ENCODE measurements around the gene DDX59. TPM values are rescaled to one million over a fixed set of nuclear protein-coding genes. Genes with fewer than 3 reads are reported as not detected.

Gene DDX59
- total and polyA plus RNA-seq, 9 of the 15 experiments (the other 6 are each of a cell fraction or from before 2014, with no cell fraction given), result 8.3 to 30.4 (median 19.8) TPM

- TF ChIP-seq GATA2 (CRISPR knock-in tag; IDR thresholded peaks at IDR 0.05) (peak; percentile 7; the same call in 1 of the 2 replicates), NR3C1 (CRISPR knock-in tag; IDR thresholded peaks at IDR 0.05) (no peak), ZNF551 (CRISPR knock-in tag; IDR thresholded peaks at IDR 0.05) (no peak), MAFG (tag; conservative IDR thresholded peaks at IDR 0.05) (peak; percentile 68), CBFA2T2 (conservative IDR thresholded peaks at IDR 0.05) (peak; percentile 66), JUN (IDR thresholded peaks at IDR 0.05; ENCODE audit: borderline replicate concordance, low read depth, low read length) (peak; percentile 79; the same call in 1 of the 2 replicates), JUN (CRISPR knock-in tag; IDR thresholded peaks at IDR 0.05; ENCODE audit: borderline replicate concordance) (no peak), EP300 (IDR thresholded peaks at IDR 0.05; ENCODE audit: low read length) (peak; percentile 62; the same call in 1 of the 2 replicates), C11orf30 (IDR thresholded peaks at IDR 0.05; ENCODE audit: low read depth) (peak; percentile 84), FOSL1 (tag; conservative IDR thresholded peaks at IDR 0.05) (peak; percentile 98), CBFA2T3 (IDR thresholded peaks at IDR 0.05) (peak; percentile 85), SMARCC2 (IDR thresholded peaks at IDR 0.05; ENCODE audit: low read depth) (peak; percentile 79; the same call in 1 of the 2 replicates), ZKSCAN8 (CRISPR knock-in tag; IDR thresholded peaks at IDR 0.05) (no peak), ZNF174 (CRISPR knock-in tag; IDR thresholded peaks at IDR 0.05) (no peak), TAF15 (IDR thresholded peaks at IDR 0.05; ENCODE audit: low read depth, low read length) (no peak), LEF1 (IDR thresholded peaks at IDR 0.05) (0 out of 2 replicates have a peak, but pooled peaks have one; percentile 39), BHLHE40 (IDR thresholded peaks at IDR 0.05; ENCODE audit: low read length) (no peak), KLF10 (CRISPR knock-in tag; IDR thresholded peaks at IDR 0.05) (no peak), TGIF2 (CRISPR knock-in tag; IDR thresholded peaks at IDR 0.05) (no peak), TEAD4 (IDR thresholded peaks at IDR 0.05; ENCODE audit: low read length) (peak; percentile 83), TEAD4 (CRISPR knock-in tag; IDR thresholded peaks at IDR 0.05; ENCODE audit: borderline replicate concordance) (no peak), HDAC8 (tag; IDR thresholded peaks at IDR 0.05) (no peak), RBM22 (IDR thresholded peaks at IDR 0.05; ENCODE audit: low read depth, low read length, poor library complexity, severe bottlenecking) (no peak), ZNF133 (CRISPR knock-in tag; IDR thresholded peaks at IDR 0.05) (no peak), HCFC1 (IDR thresholded peaks at IDR 0.05; ENCODE audit: low read depth, low read length) (no peak), CC2D1A (IDR thresholded peaks at IDR 0.05) (no peak), ZNF239 (CRISPR knock-in tag; IDR thresholded peaks at IDR 0.05) (no peak), TAL1 (IDR thresholded peaks at IDR 0.05) (peak; percentile 73), ZNF324 (CRISPR knock-in tag; IDR thresholded peaks at IDR 0.05) (no peak), CREM (IDR thresholded peaks at IDR 0.05; ENCODE audit: low read depth) (peak; percentile 50), ZNF316 (IDR thresholded peaks at IDR 0.05) (peak; percentile 92), ARID1B (IDR thresholded peaks at IDR 0.05) (peak; percentile 94), ATF3 (IDR thresholded peaks at IDR 0.05) (peak; percentile 86), ATF3 (CRISPR knock-in tag; conservative IDR thresholded peaks at IDR 0.05) (0 out of 2 replicates have a peak, but pooled peaks have one; percentile 45), U2AF1 (optimal IDR thresholded peaks at IDR 0.05; ENCODE audit: low read depth, low read length) (no peak)
- TF ChIP-seq, protein P1, sequence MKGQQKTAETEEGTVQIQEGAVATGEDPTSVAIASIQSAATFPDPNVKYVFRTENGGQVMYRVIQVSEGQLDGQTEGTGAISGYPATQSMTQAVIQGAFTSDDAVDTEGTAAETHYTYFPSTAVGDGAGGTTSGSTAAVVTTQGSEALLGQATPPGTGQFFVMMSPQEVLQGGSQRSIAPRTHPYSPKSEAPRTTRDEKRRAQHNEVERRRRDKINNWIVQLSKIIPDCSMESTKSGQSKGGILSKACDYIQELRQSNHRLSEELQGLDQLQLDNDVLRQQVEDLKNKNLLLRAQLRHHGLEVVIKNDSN (CRISPR knock-in tag; IDR thresholded peaks at IDR 0.05), result no peak
These were observed 39.1 kb upstream of the DDX59 start (continued) for GRCh38 chr1:200708769-200709168.

All from K562 (cell line).